ENCODE data around the gene CTDSPL2. TPM values are rescaled to one million over a fixed set of nuclear protein-coding genes. Genes with fewer than 3 reads are reported as not detected.

CTDSPL2 gene
- total and polyA plus RNA-seq, 7 experiments from 2014 or later, result 40.8 to 81.8 (median 68.6) TPM

GRCh38 chr15:44414001-44414400 lies 13.4 kb upstream of the CTDSPL2 start:
- POLR2A ChIA-PET, result no interaction called here

GRCh38 chr15:44427756-44428724 lies 611 bp downstream of the CTDSPL2 start:
- DNase-seq (peak in 4 of 9 donors; percentile 4 to 14 (median 8)), ATAC-seq (peak; percentile 2)
- H3K27me3 Mint-ChIP-seq, result peaks cover 0 to 2% (median 0%) of the 10 kb centered on the region in 5 donors
- CTCF ChIA-PET, result interaction anchor here (1.2 kb wide), 1 partner anchor 140 kb away, joined by 4 read pairs; no protein-coding TSS in a partner anchor
- peak overlapping the region; percentile 95 to 99 (median 98) for H3K4me3 Mint-ChIP-seq
- H3K9me3 Mint-ChIP-seq, result peaks cover 0 to 8% (median 0%) of the 10 kb centered on the region in 11 donors
- POLR2A ChIA-PET, result interaction anchor here (0.6 to 4.2 kb wide), 15 partner anchors 11 to 1058 kb away, joined by 3 to 34 read pairs (median 4); partner anchors contain the start of genes B2M, EIF3J, GOLM2 and PATL2
- peak overlapping the region; percentile 98 to 100 (median 99) for H3K27ac Mint-ChIP-seq
- intact Hi-C loops (cut with micrococcal nuclease), result loop anchor here (1.0 to 10.0 kb wide), 19 partner anchors 9 to 1243 kb away; partner anchors contain the start of genes GOLM2 (in 2 of the 2), MFAP1 (in 2 of the 2), BLOC1S6 (in 1 of the 2) and CCNDBP1 (in 1 of the 2)
- H3K4me3 ChIP-seq (ENCODE audit: low read length), result peak overlapping the region; percentile 94
- peaks cover 10% of the 10 kb centered on the region in 2 donors for H3K4me1 ChIP-seq (ENCODE audit: control insufficient read depth in 2 of 2, insufficient read depth in 2 of 2, low read length in 2 of 2)
- peak overlapping the region; percentile 94 for H3K27ac ChIP-seq (ENCODE audit: low read depth, low read length)
- peaks cover 0 to 11% (median 0%) of the 10 kb centered on the region in 3 experiments for H3K36me3 ChIP-seq (ENCODE audit: control insufficient read depth in 2 of 3, insufficient read depth in 3 of 3, low read length in 3 of 3)
- peaks cover 0 to 16% (median 9%) of the 10 kb centered on the region in 5 donors for H3K36me3 Mint-ChIP-seq
- peaks cover 35 to 65% (median 48%) of the 10 kb centered on the region in 7 donors for H3K4me1 Mint-ChIP-seq
- no peaks in the 10 kb centered on the region for H3K27me3 ChIP-seq (ENCODE audit: control insufficient read depth in 2 of 2, insufficient read depth in 2 of 2, low read length in 2 of 2)
- H3K9me3 ChIP-seq (ENCODE audit: control insufficient read depth in 2 of 3, low read length in 3 of 3), result no peaks in the 10 kb centered on the region

More at GRCh38 chr15:44414001-44414400, 13.4 kb upstream of the CTDSPL2 start:
- peaks cover 0 to 3% (median 0%) of the 10 kb centered on the region in 7 donors for H3K4me1 Mint-ChIP-seq
- intact Hi-C loops (cut with micrococcal nuclease), result no loop called here
- DNase-seq, result no peak
- Histone ChIP-seq H3K9me3 (ENCODE audit: control insufficient read depth in 2 of 3, low read length in 3 of 3) (no peaks in the 10 kb centered on the region), H3K4me1 (ENCODE audit: control insufficient read depth in 2 of 2, insufficient read depth in 2 of 2, low read length in 2 of 2) (no peaks in the 10 kb centered on the region), H3K27me3 (ENCODE audit: control insufficient read depth in 2 of 2, insufficient read depth in 2 of 2, low read length in 2 of 2) (no peaks in the 10 kb centered on the region), H3K27ac (ENCODE audit: low read depth, low read length) (no peak overlapping the region), H3K4me3 (ENCODE audit: low read length) (no peak overlapping the region), H3K36me3 (ENCODE audit: control insufficient read depth in 2 of 3, insufficient read depth in 3 of 3, low read length in 3 of 3) (no peaks in the 10 kb centered on the region)
- ATAC-seq, result no peak
- peak overlapping the region in 1 of 9 donors; percentile 13 for H3K27ac Mint-ChIP-seq
- H3K4me3 Mint-ChIP-seq, result no peak overlapping the region
- no peaks in the 10 kb centered on the region for H3K27me3 Mint-ChIP-seq
- CTCF ChIA-PET, result interaction anchor here (0.7 kb wide), 1 partner anchor 80 kb away, joined by 3 read pairs; no protein-coding TSS in a partner anchor
- peaks cover 0 to 6% (median 0%) of the 10 kb centered on the region in 11 donors for H3K9me3 Mint-ChIP-seq
- peaks cover 0 to 23% (median 14%) of the 10 kb centered on the region in 5 donors for H3K36me3 Mint-ChIP-seq

GRCh38 chr15:44435893-44436667 lies 8.7 kb downstream of the CTDSPL2 start:
- Mint-ChIP-seq H3K4me3 (peak overlapping the region in 4 of 10 donors; percentile 2 to 55 (median 20)), H3K27ac (peak overlapping the region in 3 of 9 donors; percentile 1 to 63 (median 9)), H3K9me3 (peaks cover 0 to 5% (median 0%) of the 10 kb centered on the region in 11 donors), H3K27me3 (no peaks in the 10 kb centered on the region), H3K36me3 (peaks cover 0 to 45% (median 24%) of the 10 kb centered on the region in 5 donors), H3K4me1 (peaks cover 33 to 72% (median 62%) of the 10 kb centered on the region in 7 donors)
- peaks cover 0 to 3% of the 10 kb centered on the region in 2 donors for H3K4me1 ChIP-seq (ENCODE audit: control insufficient read depth in 2 of 2, insufficient read depth in 2 of 2, low read length in 2 of 2)
- H3K4me3 ChIP-seq (ENCODE audit: low read length), result no peak overlapping the region
- ATAC-seq (no peak), DNase-seq (no peak)
- ChIA-PET POLR2A (no interaction called here), CTCF (no interaction called here)
- no peaks in the 10 kb centered on the region for H3K27me3 ChIP-seq (ENCODE audit: control insufficient read depth in 2 of 2, insufficient read depth in 2 of 2, low read length in 2 of 2)
- peaks cover 0 to 6% (median 0%) of the 10 kb centered on the region in 3 experiments for H3K36me3 ChIP-seq (ENCODE audit: control insufficient read depth in 2 of 3, insufficient read depth in 3 of 3, low read length in 3 of 3)
- no peaks in the 10 kb centered on the region for H3K9me3 ChIP-seq (ENCODE audit: control insufficient read depth in 2 of 3, low read length in 3 of 3)
- intact Hi-C loops (cut with micrococcal nuclease), result no loop called here
- no peak overlapping the region for H3K27ac ChIP-seq (ENCODE audit: low read depth, low read length)

GRCh38 chr15:44438402-44438801 lies 11.0 kb downstream of the CTDSPL2 start:
- DNase-seq (no peak), ATAC-seq (no peak)
- peak overlapping the region in 7 of 9 donors; percentile 1 to 91 (median 21) for H3K27ac Mint-ChIP-seq
- ChIA-PET CTCF (no interaction called here), POLR2A (no interaction called here)
- Histone ChIP-seq H3K4me3 (ENCODE audit: low read length) (no peak overlapping the region), H3K9me3 (ENCODE audit: control insufficient read depth in 2 of 3, low read length in 3 of 3) (no peaks in the 10 kb centered on the region), H3K36me3 (ENCODE audit: control insufficient read depth in 2 of 3, insufficient read depth in 3 of 3, low read length in 3 of 3) (peaks cover 0 to 12% (median 0%) of the 10 kb centered on the region in 3 experiments), H3K27ac (ENCODE audit: low read depth, low read length) (no peak overlapping the region), H3K27me3 (ENCODE audit: control insufficient read depth in 2 of 2, insufficient read depth in 2 of 2, low read length in 2 of 2) (no peaks in the 10 kb centered on the region), H3K4me1 (ENCODE audit: control insufficient read depth in 2 of 2, insufficient read depth in 2 of 2, low read length in 2 of 2) (peaks cover 0 to 3% of the 10 kb centered on the region in 2 donors)
- intact Hi-C loops (cut with micrococcal nuclease), result no loop called here
- H3K27me3 Mint-ChIP-seq, result no peaks in the 10 kb centered on the region
- peaks cover 0 to 4% (median 0%) of the 10 kb centered on the region in 11 donors for H3K9me3 Mint-ChIP-seq
- H3K4me1 Mint-ChIP-seq, result peaks cover 37 to 75% (median 63%) of the 10 kb centered on the region in 7 donors
- peaks cover 0 to 52% (median 34%) of the 10 kb centered on the region in 5 donors for H3K36me3 Mint-ChIP-seq
- peak overlapping the region in 5 of 10 donors; percentile 0 to 55 (median 38) for H3K4me3 Mint-ChIP-seq

- peaks cover 0 to 56% (median 33%) of the 10 kb centered on the region in 5 donors for H3K36me3 Mint-ChIP-seq
- DNase-seq, result no peak
- CTCF ChIA-PET, result no interaction called here
- H3K27ac ChIP-seq (ENCODE audit: low read depth, low read length), result no peak overlapping the region
- H3K27me3 Mint-ChIP-seq, result no peaks in the 10 kb centered on the region
- intact Hi-C loops (cut with micrococcal nuclease), result no loop called here
- peak overlapping the region in 7 of 9 donors; percentile 14 to 60 (median 51) for H3K27ac Mint-ChIP-seq
- peaks cover 0 to 7% (median 0%) of the 10 kb centered on the region in 11 donors for H3K9me3 Mint-ChIP-seq
- POLR2A ChIA-PET, result interaction anchor here (0.9 kb wide), 1 partner anchor 12 kb away, joined by 4 read pairs; no protein-coding TSS in a partner anchor
- H3K9me3 ChIP-seq (ENCODE audit: control insufficient read depth in 2 of 3, low read length in 3 of 3), result no peaks in the 10 kb centered on the region
- peaks cover 33 to 70% (median 61%) of the 10 kb centered on the region in 7 donors for H3K4me1 Mint-ChIP-seq
- peaks cover 0 to 13% (median 0%) of the 10 kb centered on the region in 3 experiments for H3K36me3 ChIP-seq (ENCODE audit: control insufficient read depth in 2 of 3, insufficient read depth in 3 of 3, low read length in 3 of 3)
- ATAC-seq, result no peak
- H3K4me1 ChIP-seq (ENCODE audit: control insufficient read depth in 2 of 2, insufficient read depth in 2 of 2, low read length in 2 of 2), result peaks cover 0 to 3% of the 10 kb centered on the region in 2 donors
- H3K4me3 ChIP-seq (ENCODE audit: low read length), result no peak overlapping the region
- H3K4me3 Mint-ChIP-seq, result peak overlapping the region in 3 of 10 donors; percentile 20 to 61 (median 31)
- H3K27me3 ChIP-seq (ENCODE audit: control insufficient read depth in 2 of 2, insufficient read depth in 2 of 2, low read length in 2 of 2), result no peaks in the 10 kb centered on the region
Observed at GRCh38 chr15:44441095-44441501, 13.7 kb downstream of the CTDSPL2 start.

GRCh38 chr15:44443515-44443914 lies 16.1 kb downstream of the CTDSPL2 start:
- H3K4me3 Mint-ChIP-seq, result no peak overlapping the region
- POLR2A ChIA-PET, result interaction anchor here (0.6 to 1.4 kb wide), 2 partner anchors 13 to 16 kb away, joined by 4 to 8 read pairs; partner anchors contain the start of gene CTDSPL2
- H3K27me3 Mint-ChIP-seq, result no peaks in the 10 kb centered on the region
- intact Hi-C loops (cut with micrococcal nuclease), result no loop called here
- peaks cover 2 to 53% (median 34%) of the 10 kb centered on the region in 5 donors for H3K36me3 Mint-ChIP-seq
- Histone ChIP-seq H3K9me3 (ENCODE audit: control insufficient read depth in 2 of 3, low read length in 3 of 3) (no peaks in the 10 kb centered on the region), H3K4me1 (ENCODE audit: control insufficient read depth in 2 of 2, insufficient read depth in 2 of 2, low read length in 2 of 2) (no peaks in the 10 kb centered on the region), H3K27me3 (ENCODE audit: control insufficient read depth in 2 of 2, insufficient read depth in 2 of 2, low read length in 2 of 2) (no peaks in the 10 kb centered on the region), H3K27ac (ENCODE audit: low read depth, low read length) (no peak overlapping the region), H3K4me3 (ENCODE audit: low read length) (no peak overlapping the region), H3K36me3 (ENCODE audit: control insufficient read depth in 2 of 3, insufficient read depth in 3 of 3, low read length in 3 of 3) (peaks cover 0 to 13% (median 0%) of the 10 kb centered on the region in 3 experiments)
- CTCF ChIA-PET, result no interaction called here
- peaks cover 27 to 64% (median 58%) of the 10 kb centered on the region in 7 donors for H3K4me1 Mint-ChIP-seq
- DNase-seq (no peak), ATAC-seq (no peak)
- H3K9me3 Mint-ChIP-seq, result peaks cover 0 to 7% (median 0%) of the 10 kb centered on the region in 11 donors
- H3K27ac Mint-ChIP-seq, result no peak overlapping the region

Data from naive thymus-derived CD4-positive, alpha-beta T cell (primary cell).